GM12878 (cell line): ENCODE measurements around the gene FGD3. TPM values are rescaled to one million over a fixed set of nuclear protein-coding genes. Genes with fewer than 3 reads are reported as not detected.

Experiments
- ATAC-seq: fragments of 200-7000 bp; cut with Tn5 transposase; 3 replicates; pipeline ENCODE4 v1.9.1; 2020; ENCODE audit warnings: mild to moderate bottlenecking, moderate library complexity
- BruUV-seq: library from RNA; stranded (reverse); fragments of 400-500 nt; replicated peaks from 2 replicates; lab custom pipeline; 2021; lab: Mats Ljungman, UMichigan
- CTCF ChIA-PET: fragments of 300-600 bp; sonication (Branson Sonifier 250); formaldehyde crosslinking; extraction: SDS; loops from one replicate; lab custom pipeline; 2021; ENCODE audit warnings: inconsistent platforms; lab: Yijun Ruan, JAX
- POLR2A ChIA-PET: fragments of 350-600 bp; formaldehyde crosslinking; extraction: SDS; loops from one replicate; lab custom pipeline; 2021; ENCODE audit warnings: inconsistent platforms; lab: Charles Lee
- RAD21 ChIA-PET: fragments of 300-600 bp; sonication (Branson Sonifier 250); formaldehyde crosslinking; loops from one replicate; lab custom pipeline; 2023; ENCODE audit warnings: antibody characterized with exemption; ENCODE audit not compliant: unreplicated experiment; lab: Charles Lee
- SMC1A ChIA-PET: fragments of 300-600 bp; sonication (Branson Sonifier 250); formaldehyde crosslinking; loops from one replicate; lab custom pipeline; 2023; ENCODE audit not compliant: unreplicated experiment, uncharacterized antibody; lab: Charles Lee
- DNase-seq: peaks from one replicate; pipeline ENCODE4 v3.0.0-alpha.2; 2011; ENCODE audit warnings: low read depth, low spot score
- FAIRE-seq: peaks from 3 replicates; lab custom pipeline; 2011; peaks lifted over from hg19 to GRCh38; lab: Jason Lieb, UNC
- H2AFZ ChIP-seq: 2 replicates; pipeline ENCODE4 v1.6.0; 2011; ENCODE audit warnings: low read depth, low read length, control low read depth; ENCODE audit not compliant: control insufficient read depth
- H3K27ac ChIP-seq: 2 replicates; pipeline ENCODE4 v1.5.1; 2011; ENCODE audit warnings: control low read depth; ENCODE audit not compliant: control insufficient read depth, insufficient read depth
- H3K27me3 ChIP-seq, 2 experiments: replicated peaks in 1 of 2; 2 replicates each; pipeline versions ENCODE4 v1.6.0 to v1.6.1; 2011; ENCODE audit warnings: low read length in 1 of 2; ENCODE audit not compliant: control insufficient read depth in 2 of 2, insufficient read depth in 2 of 2
- H3K36me3 ChIP-seq, 2 experiments: 2 replicates each; pipeline ENCODE4 v1.5.1; 2011; ENCODE audit warnings: low read length in 1 of 2; ENCODE audit not compliant: control insufficient read depth in 2 of 2, insufficient read depth in 2 of 2
- H3K4me1 ChIP-seq: 2 replicates; pipeline ENCODE4 v1.6.1; 2011; ENCODE audit warnings: mild to moderate bottlenecking, low read length, moderate library complexity, mixed read lengths; ENCODE audit not compliant: control insufficient read depth, insufficient read depth
- H3K4me2 ChIP-seq: 2 replicates; pipeline ENCODE4 v1.6.0; 2011; ENCODE audit warnings: control low read depth; ENCODE audit not compliant: control insufficient read depth, insufficient read depth
- H3K4me3 ChIP-seq: fragments of 200-600 bp; sonication (generic); 2 replicates; pipeline ENCODE4 v1.5.1; 2016
- H3K79me2 ChIP-seq: 2 replicates; pipeline ENCODE4 v1.6.0; 2011; ENCODE audit warnings: low read length; ENCODE audit not compliant: control insufficient read depth, insufficient read depth
- H3K9ac ChIP-seq: 2 replicates; pipeline ENCODE4 v1.8.0; 2011; ENCODE audit warnings: low read length, control low read depth, mixed read lengths; ENCODE audit not compliant: control insufficient read depth, insufficient read depth
- H3K9me3 ChIP-seq: replicated peaks from 3 replicates; pipeline ENCODE4 v1.5.1; 2011; ENCODE audit warnings: mild to moderate bottlenecking, low read length; ENCODE audit not compliant: control insufficient read depth, insufficient read depth
- H4K20me1 ChIP-seq: 2 replicates; pipeline ENCODE4 v1.6.0; 2011; ENCODE audit not compliant: control insufficient read depth, insufficient read depth
- ATF2 ChIP-seq: IDR thresholded peaks from 2 replicates; pipeline ENCODE4 v1.6.1; 2012; ENCODE audit warnings: low read length, inconsistent platforms
- BACH1 ChIP-seq: fragments of 450-650 bp; IDR thresholded peaks from 2 replicates; pipeline ENCODE4 v1.6.1; 2017; ENCODE audit warnings: mild to moderate bottlenecking, borderline replicate concordance
- CBX3 ChIP-seq: fragments of 200-600 bp; sonication (generic); IDR thresholded peaks from 2 replicates; pipeline ENCODE4 v1.6.1; 2016; ENCODE audit warnings: low read depth, borderline replicate concordance
- CUX1 ChIP-seq: IDR thresholded peaks from 2 replicates; pipeline ENCODE4 v1.6.1; 2012; ENCODE audit warnings: improper control_type of control experiment, low read depth, low read length; ENCODE audit not compliant: insufficient replicate concordance
- HDGF ChIP-seq: fragments of 450-650 bp; IDR thresholded peaks from 2 replicates; pipeline ENCODE4 v1.6.1; 2016; ENCODE audit warnings: antibody characterized with exemption
- MLLT1 ChIP-seq: fragments of 450-650 bp; IDR thresholded peaks from 2 replicates; pipeline ENCODE4 v1.6.1; 2016; ENCODE audit warnings: mild to moderate bottlenecking
- NKRF ChIP-seq: fragments of 450-650 bp; conservative IDR thresholded peaks from 2 replicates; pipeline ENCODE4 v1.6.1; 2017; ENCODE audit warnings: mild to moderate bottlenecking, moderate library complexity
- PML ChIP-seq: IDR thresholded peaks from 2 replicates; pipeline ENCODE4 v1.6.1; 2012; ENCODE audit warnings: low read length, inconsistent platforms
- POLR2A ChIP-seq: IDR thresholded peaks from 2 replicates; pipeline ENCODE4 v1.6.1; 2011; ENCODE audit warnings: low read depth, mild to moderate bottlenecking, low read length
- SMC3 ChIP-seq: IDR thresholded peaks from 2 replicates; pipeline ENCODE4 v1.6.1; 2011; ENCODE audit warnings: low read length, improper control_type of control experiment, borderline replicate concordance
- SP1 ChIP-seq: IDR thresholded peaks from one replicate; pipeline ENCODE4 v1.6.1; 2011; ENCODE audit warnings: low read depth, low read length
- ZNF384 ChIP-seq: IDR thresholded peaks from 2 replicates; pipeline ENCODE4 v1.6.1; 2012; ENCODE audit warnings: low read depth, mild to moderate bottlenecking, low read length, improper control_type of control experiment, borderline replicate concordance
- ZSCAN29 ChIP-seq: fragments of 450-650 bp; IDR thresholded peaks from 2 replicates; pipeline ENCODE4 v1.6.1; 2017; ENCODE audit warnings: mild to moderate bottlenecking, moderate library complexity
- WGBS: methylation state at CpG from one replicate; pipeline ENCODE4 v1.1.6; 2016; ENCODE audit warnings: low lambda C conversion rate; ENCODE audit not compliant: insufficient replicate concordance, insufficient coverage; ENCODE audit errors: missing lambda C conversion rate; 5-methylcytosine and 5-hydroxymethylcytosine counted together
- in situ Hi-C: fragments of 300-500 bp; cut with MboI; formaldehyde crosslinking; loops from 9 replicates; pipeline ENCODE4 v1.14.3; 2018; ENCODE audit warnings: mixed read lengths
- intact Hi-C: fragments of 100-400 bp; cut with micrococcal nuclease; formaldehyde crosslinking; loops from one replicate; pipeline ENCODE4 v1.14.2; 2022; ENCODE audit not compliant: unreplicated experiment
- polyA plus RNA-seq, 11 experiments: library from polyadenylated mRNA; depleted of rRNA in 4 of 11; unstranded in 6 of 11; stranded (reverse) in 5 of 11; fragments of >200 nt; fragmentation: Nextera tagmentation in 4 of 11; fragmentation: Illumina TruSeq in 1 of 11; extraction: Ambion mirVana in 4 of 11; extraction: Trizol in 1 of 11; gene quantifications; 1 replicate in 1 of 11; 2 replicates in 10 of 11; pipeline versions ENCODE4 v1.2.1 to v1.2.3, GENCODE V29; 2011 to 2016; ENCODE audit warnings: inconsistent platforms in 2 of 11, missing spikeins in 2 of 11, low read depth in 1 of 11
- total RNA-seq, 4 experiments: library from RNA; depleted of rRNA in 3 of 4; stranded (reverse); fragments of >200 nt in 3 of 4; fragmentation: Illumina TruSeq in 1 of 4; extraction: Trizol in 1 of 4; gene quantifications; 2 replicates each; pipeline versions ENCODE4 v1.2.1 to v1.2.3, GENCODE V29; 2013 to 2021

FGD3 gene
- total and polyA plus RNA-seq, 10 of the 15 experiments (the other 5 are each of a cell fraction or from before 2014, with no cell fraction given), result 0.26 to 18.1 (median 12.4) TPM

- CTCF ChIA-PET, result interaction anchor here (1.0 to 2.6 kb wide), 5 partner anchors 23 to 84 kb away, joined by 3 to 16 read pairs (median 3); no protein-coding TSS in a partner anchor
Observed at GRCh38 chr9:93025736-93026135, 78.4 kb downstream of the FGD3 start.

More at GRCh38 chr9:93025736-93026135, 78.4 kb downstream of the FGD3 start:
- SMC1A ChIA-PET, result interaction anchor here (1.6 to 1.7 kb wide), 2 partner anchors 22 to 35 kb away, joined by 3 to 4 read pairs; no protein-coding TSS in a partner anchor
- H3K9ac ChIP-seq, result no peak overlapping the region
- POLR2A ChIA-PET, result no interaction called here
- H3K27me3 ChIP-seq, result no peaks in the 10 kb centered on the region
- H2AFZ ChIP-seq, result no peak overlapping the region
- H3K4me3 ChIP-seq, result no peak overlapping the region
- WGBS, result 61% methylated on average over 8 of the region's 8 CpGs
- TF ChIP-seq SMC3 (no peak), ZSCAN29 (no peak), PML (no peak), CBX3 (no peak), HDGF (no peak), ATF2 (no peak), NKRF (no peak), POLR2A (no peak), ZNF384 (no peak), CUX1 (no peak), MLLT1 (no peak), BACH1 (no peak), SP1 (no peak)
- H3K9me3 ChIP-seq, result no peaks in the 10 kb centered on the region
- no peaks in the 10 kb centered on the region for H3K79me2 ChIP-seq
- no peaks in the 10 kb centered on the region for H4K20me1 ChIP-seq
- H3K27ac ChIP-seq, result no peak overlapping the region
- FAIRE-seq (no peak), DNase-seq (no peak), ATAC-seq (no peak)
- no peak overlapping the region for H3K4me2 ChIP-seq
- in situ Hi-C loops, result no loop called here
- RAD21 ChIA-PET, result interaction anchor here (0.7 to 2.7 kb wide), 3 partner anchors 21 to 39 kb away, joined by 4 to 15 read pairs (median 6); no protein-coding TSS in a partner anchor
- no TSS peak for BruUV-seq
- intact Hi-C loops, result no loop called here
- H3K36me3 ChIP-seq, result peaks cover 1 to 15% of the 10 kb centered on the region in 2 experiments; a peak in 3 of 4 replicates
- H3K4me1 ChIP-seq, result peaks cover 11% of the 10 kb centered on the region
